Measurements from ENCODE around the gene NEK2. TPM values are rescaled to one million over a fixed set of nuclear protein-coding genes. Genes with fewer than 3 reads are reported as not detected.
"Not testable (repeated sequence)": the region's sequence is repeated elsewhere in the genome, so short reads cannot be mapped to it uniquely, and the experiment has no call there.

Gene NEK2
- 25.9 and 35.0 TPM in 2 replicates for total RNA-seq (2014; rRNA removed; shearing (Covaris generic); ENCODE audit: low replicate concordance)

DNA sequence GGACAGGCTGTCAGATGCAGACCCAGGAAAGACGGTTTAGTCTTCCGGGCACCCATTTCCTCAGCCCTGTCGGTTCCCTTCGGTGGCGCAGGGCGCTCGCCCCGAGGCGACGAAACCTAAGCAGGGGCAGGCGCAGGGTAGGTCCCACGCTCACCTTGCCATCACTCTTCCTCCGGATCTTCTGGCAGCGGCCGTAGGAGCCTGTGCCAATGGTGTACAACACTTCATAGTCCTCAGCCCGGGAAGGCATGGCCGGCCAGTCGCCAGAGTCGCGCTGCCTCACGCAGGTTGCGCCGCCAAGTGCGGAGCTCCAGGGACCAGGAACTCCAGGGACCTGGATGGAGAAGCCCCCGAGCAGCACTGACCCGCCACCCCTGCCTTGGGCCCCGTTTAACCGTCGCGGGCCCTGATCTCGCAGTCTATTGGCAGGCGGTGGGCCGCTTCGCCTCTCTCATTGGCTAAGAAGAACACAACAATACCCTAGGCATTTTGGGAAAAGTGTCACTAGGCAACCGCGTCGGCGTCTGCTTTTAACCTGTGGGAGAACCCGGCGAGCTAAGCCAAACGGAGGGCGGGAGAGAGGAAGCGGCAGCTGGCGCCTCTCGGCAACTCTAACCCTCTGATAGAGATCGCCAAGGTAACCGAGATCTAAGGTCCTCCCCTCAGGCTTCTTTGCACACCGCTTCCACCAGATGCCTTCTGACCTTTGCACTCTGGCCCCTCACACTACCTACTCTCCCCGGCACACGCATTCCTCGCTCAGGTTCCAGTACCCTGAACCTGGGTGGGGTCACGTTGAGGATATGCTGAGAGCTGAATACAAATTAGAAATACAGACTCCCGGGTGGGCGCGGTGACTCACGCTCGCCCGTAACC, at the start of gene NEK2:
TSS of gene NEK2 (minus strand) at position 392 of the 876 bp plus-strand sequence. CDS start at position 250, 142 bp downstream.
- no peaks in the 10 kb centered on the region for H3K9me2 ChIP-seq (replicated peaks; ENCODE audit: insufficient read depth, low read length)
- H2AFZ ChIP-seq (ENCODE audit: low read length): peak within 1 kb of the TSS; percentile 97
- H3K27me3 ChIP-seq (ENCODE audit: low read length): no peaks in the 10 kb centered on the region
- H3K36me3 ChIP-seq (ENCODE audit: insufficient read depth, low read length): peaks cover 7% of the 10 kb centered on the region; the same call in 1 of the 2 replicates
- peak within 1 kb of the TSS; percentile 90 for H3K4me2 ChIP-seq (ENCODE audit: low read depth, low read length, poor library complexity, severe bottlenecking)
- no peaks in the 10 kb centered on the region for H3K9me3 ChIP-seq (ENCODE audit: low read length)
- H3K79me2 ChIP-seq (ENCODE audit: low read length): peaks cover 12% of the 10 kb centered on the region
- peak within 1 kb of the TSS; percentile 85 for H3K9ac ChIP-seq (ENCODE audit: low read length)
- peak within 1 kb of the TSS; percentile 63 for H3K27ac ChIP-seq (ENCODE audit: low read length)
- DNase-seq: peak; percentile 95
- H3K4me3 ChIP-seq (ENCODE audit: low read length): peak within 1 kb of the TSS; percentile 90
- peaks cover 32% of the 10 kb centered on the region for H3K4me1 ChIP-seq (ENCODE audit: low read length)
- H4K20me1 ChIP-seq (ENCODE audit: insufficient read depth, low read depth, low read length): no peaks in the 10 kb centered on the region

- H4K20me1 ChIP-seq (ENCODE audit: insufficient read depth, low read depth, low read length): no peaks in the 10 kb centered on the region
- no peaks in the 10 kb centered on the region for H3K79me2 ChIP-seq (ENCODE audit: low read length)
- no peaks in the 10 kb centered on the region for H3K36me3 ChIP-seq (ENCODE audit: insufficient read depth, low read length)
- H3K4me1 ChIP-seq (ENCODE audit: low read length): no peaks in the 10 kb centered on the region
- no peak overlapping the region for H3K4me2 ChIP-seq (ENCODE audit: low read depth, low read length, poor library complexity, severe bottlenecking)
- H3K9me2 ChIP-seq (replicated peaks; ENCODE audit: insufficient read depth, low read length): no peaks in the 10 kb centered on the region
- no peak for DNase-seq
- no peaks in the 10 kb centered on the region for H3K9me3 ChIP-seq (ENCODE audit: low read length)
- H3K9ac ChIP-seq (ENCODE audit: low read length): no peak overlapping the region
- H3K27ac ChIP-seq (ENCODE audit: low read length): no peak overlapping the region
- H3K27me3 ChIP-seq (ENCODE audit: low read length): no peaks in the 10 kb centered on the region
- no peak overlapping the region for H3K4me3 ChIP-seq (ENCODE audit: low read length)
- H2AFZ ChIP-seq (ENCODE audit: low read length): no peak overlapping the region
Observed at GRCh38 chr1:211724687-211725196, 49.3 kb upstream of the NEK2 start.

GRCh38 chr1:211723273-211723672, 47.9 kb upstream of the NEK2 start:
- DNase-seq: no peak
- no peaks in the 10 kb centered on the region for H3K9me2 ChIP-seq (replicated peaks; ENCODE audit: insufficient read depth, low read length)
- H3K27ac ChIP-seq (ENCODE audit: low read length): no peak overlapping the region
- no peaks in the 10 kb centered on the region for H3K27me3 ChIP-seq (ENCODE audit: low read length)
- H3K36me3 ChIP-seq (ENCODE audit: insufficient read depth, low read length): no peaks in the 10 kb centered on the region
- H4K20me1 ChIP-seq (ENCODE audit: insufficient read depth, low read depth, low read length): no peaks in the 10 kb centered on the region
- no peak overlapping the region for H3K9ac ChIP-seq (ENCODE audit: low read length)
- no peaks in the 10 kb centered on the region for H3K9me3 ChIP-seq (ENCODE audit: low read length)
- H3K4me2 ChIP-seq (ENCODE audit: low read depth, low read length, poor library complexity, severe bottlenecking): no peak overlapping the region
- H3K4me1 ChIP-seq (ENCODE audit: low read length): no peaks in the 10 kb centered on the region
- no peak overlapping the region for H2AFZ ChIP-seq (ENCODE audit: low read length)
- H3K79me2 ChIP-seq (ENCODE audit: low read length): no peaks in the 10 kb centered on the region
- H3K4me3 ChIP-seq (ENCODE audit: low read length): no peak overlapping the region

DNA sequence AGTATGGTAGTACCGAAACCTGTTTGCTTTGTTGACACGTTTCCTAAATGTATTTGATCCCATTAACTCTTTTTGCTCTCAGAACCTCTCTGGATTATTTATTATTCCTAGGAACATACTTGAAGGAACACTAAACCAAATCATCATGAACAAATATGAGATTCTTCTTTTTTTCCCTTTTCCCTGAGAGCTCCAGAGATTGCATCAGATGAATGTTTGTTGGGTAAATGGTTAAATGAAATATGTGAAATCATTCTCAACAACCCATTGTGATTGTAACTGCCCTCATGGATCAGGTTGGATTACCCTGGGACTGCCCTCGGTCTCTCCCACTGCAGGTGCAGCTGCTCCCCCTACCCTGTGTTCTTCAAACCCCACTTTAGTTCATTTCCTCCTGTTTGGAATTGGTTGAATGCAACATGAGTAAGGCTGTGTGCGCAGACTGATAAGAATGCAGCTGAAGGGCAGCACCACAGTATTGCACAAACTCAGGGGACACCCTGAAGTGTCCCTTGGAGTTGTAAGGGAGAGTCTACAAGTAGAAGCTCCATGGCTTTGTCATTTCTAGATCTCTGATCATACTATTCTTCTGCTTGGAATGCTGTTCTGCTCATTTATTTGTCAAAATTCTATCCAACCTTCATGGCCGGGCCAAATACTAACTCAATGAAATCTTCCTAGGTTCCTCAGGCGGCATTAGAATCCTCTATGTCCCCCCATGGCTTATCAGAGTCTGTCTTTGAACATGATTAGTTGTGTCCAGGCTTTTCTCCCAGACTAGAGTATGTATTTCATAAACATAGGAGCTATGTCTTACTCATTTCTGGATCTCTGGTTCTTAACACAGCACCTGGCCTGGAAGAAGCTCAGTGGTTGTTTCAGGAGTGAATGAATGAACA, 47.1 kb upstream of the NEK2 start:
- DNase-seq: no peak
- Histone ChIP-seq H3K4me2 (ENCODE audit: low read depth, low read length, poor library complexity, severe bottlenecking) (no peak overlapping the region), H3K36me3 (ENCODE audit: insufficient read depth, low read length) (no peaks in the 10 kb centered on the region), H3K4me3 (ENCODE audit: low read length) (no peak overlapping the region), H3K27ac (ENCODE audit: low read length) (no peak overlapping the region), H3K9me2 (replicated peaks; ENCODE audit: insufficient read depth, low read length) (no peaks in the 10 kb centered on the region), H3K9ac (ENCODE audit: low read length) (no peak overlapping the region), H4K20me1 (ENCODE audit: insufficient read depth, low read depth, low read length) (no peaks in the 10 kb centered on the region), H3K27me3 (ENCODE audit: low read length) (no peaks in the 10 kb centered on the region), H3K4me1 (ENCODE audit: low read length) (no peaks in the 10 kb centered on the region), H3K79me2 (ENCODE audit: low read length) (no peaks in the 10 kb centered on the region), H3K9me3 (ENCODE audit: low read length) (no peaks in the 10 kb centered on the region), H2AFZ (ENCODE audit: low read length) (no peak overlapping the region)

DNA sequence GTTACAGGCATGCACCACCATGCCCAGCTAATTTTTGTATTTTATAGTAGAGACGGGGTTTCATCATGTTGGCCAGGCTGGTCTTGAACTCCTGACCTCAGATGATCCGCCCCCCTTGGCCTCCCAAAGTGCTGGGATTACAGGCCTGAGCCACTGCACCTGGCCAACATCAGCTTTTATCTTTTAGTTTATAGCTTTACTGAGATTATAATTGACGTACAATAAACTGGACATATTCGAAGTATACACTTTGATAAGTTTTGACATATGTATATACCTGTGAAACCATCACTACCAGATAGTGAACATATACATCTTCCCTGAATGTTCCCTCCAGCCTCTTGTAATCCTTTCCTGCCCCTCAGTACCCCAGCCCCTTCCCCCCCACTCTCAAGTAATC, 41.1 kb upstream of the NEK2 start:
- H4K20me1 ChIP-seq (ENCODE audit: insufficient read depth, low read depth, low read length); H3K27ac ChIP-seq (ENCODE audit: low read length); H3K79me2 ChIP-seq (ENCODE audit: low read length); H3K4me3 ChIP-seq (ENCODE audit: low read length); H3K4me2 ChIP-seq (ENCODE audit: low read depth, low read length, poor library complexity, severe bottlenecking); DNase-seq; H2AFZ ChIP-seq (ENCODE audit: low read length); H3K9me3 ChIP-seq (ENCODE audit: low read length); H3K9me2 ChIP-seq (replicated peaks; ENCODE audit: insufficient read depth, low read length); H3K9ac ChIP-seq (ENCODE audit: low read length); H3K36me3 ChIP-seq (ENCODE audit: insufficient read depth, low read length); H3K4me1 ChIP-seq (ENCODE audit: low read length); H3K27me3 ChIP-seq (ENCODE audit: low read length): not testable (repeated sequence)

DNA sequence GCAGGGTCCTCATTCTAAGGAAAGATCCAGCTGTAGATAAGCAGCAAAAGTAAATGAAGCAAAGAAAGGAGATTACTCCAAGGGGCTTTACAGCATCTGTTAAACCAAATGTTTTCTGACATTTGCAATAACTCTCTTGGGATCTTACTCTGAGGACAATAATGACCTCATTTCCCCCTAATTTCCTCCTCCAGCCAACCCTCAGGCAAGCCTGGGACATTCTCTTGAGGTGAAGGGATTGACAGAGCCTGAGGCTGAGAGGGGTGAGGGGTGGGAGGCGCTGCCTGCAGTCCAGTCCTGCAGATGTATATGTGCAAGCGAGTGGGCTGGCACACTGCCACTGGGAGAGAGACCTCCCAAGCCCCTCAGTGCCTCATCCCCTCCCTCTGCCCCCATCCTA, 40.5 kb upstream of the NEK2 start:
- no peak overlapping the region for H3K4me3 ChIP-seq (ENCODE audit: low read length)

GRCh38 chr1:211714154-211714553, 38.7 kb upstream of the NEK2 start:
- H3K36me3 ChIP-seq (ENCODE audit: insufficient read depth, low read length): no peaks in the 10 kb centered on the region
- no peak overlapping the region for H3K4me3 ChIP-seq (ENCODE audit: low read length)
- H3K9ac ChIP-seq (ENCODE audit: low read length): no peak overlapping the region
- no peaks in the 10 kb centered on the region for H3K9me3 ChIP-seq (ENCODE audit: low read length)
- no peak overlapping the region for H3K4me2 ChIP-seq (ENCODE audit: low read depth, low read length, poor library complexity, severe bottlenecking)
- H3K9me2 ChIP-seq (replicated peaks; ENCODE audit: insufficient read depth, low read length): no peaks in the 10 kb centered on the region
- H3K27ac ChIP-seq (ENCODE audit: low read length): no peak overlapping the region
- no peak overlapping the region for H2AFZ ChIP-seq (ENCODE audit: low read length)
- no peaks in the 10 kb centered on the region for H3K27me3 ChIP-seq (ENCODE audit: low read length)
- H3K79me2 ChIP-seq (ENCODE audit: low read length): no peaks in the 10 kb centered on the region
- H3K4me1 ChIP-seq (ENCODE audit: low read length): peaks cover 5% of the 10 kb centered on the region
- no peaks in the 10 kb centered on the region for H4K20me1 ChIP-seq (ENCODE audit: insufficient read depth, low read depth, low read length)
- DNase-seq: no peak

More for the DNA sequence above, 40.5 kb upstream of the NEK2 start:
- DNase-seq: no peak
- Histone ChIP-seq H3K4me1 (ENCODE audit: low read length) (peaks cover 5% of the 10 kb centered on the region), H3K9me3 (ENCODE audit: low read length) (no peaks in the 10 kb centered on the region), H3K9me2 (replicated peaks; ENCODE audit: insufficient read depth, low read length) (no peaks in the 10 kb centered on the region), H3K27me3 (ENCODE audit: low read length) (no peaks in the 10 kb centered on the region), H3K9ac (ENCODE audit: low read length) (no peak overlapping the region), H2AFZ (ENCODE audit: low read length) (no peak overlapping the region), H3K36me3 (ENCODE audit: insufficient read depth, low read length) (no peaks in the 10 kb centered on the region), H3K27ac (ENCODE audit: low read length) (no peak overlapping the region), H3K79me2 (ENCODE audit: low read length) (no peaks in the 10 kb centered on the region), H4K20me1 (ENCODE audit: insufficient read depth, low read depth, low read length) (no peaks in the 10 kb centered on the region), H3K4me2 (ENCODE audit: low read depth, low read length, poor library complexity, severe bottlenecking) (no peak overlapping the region)

DNA sequence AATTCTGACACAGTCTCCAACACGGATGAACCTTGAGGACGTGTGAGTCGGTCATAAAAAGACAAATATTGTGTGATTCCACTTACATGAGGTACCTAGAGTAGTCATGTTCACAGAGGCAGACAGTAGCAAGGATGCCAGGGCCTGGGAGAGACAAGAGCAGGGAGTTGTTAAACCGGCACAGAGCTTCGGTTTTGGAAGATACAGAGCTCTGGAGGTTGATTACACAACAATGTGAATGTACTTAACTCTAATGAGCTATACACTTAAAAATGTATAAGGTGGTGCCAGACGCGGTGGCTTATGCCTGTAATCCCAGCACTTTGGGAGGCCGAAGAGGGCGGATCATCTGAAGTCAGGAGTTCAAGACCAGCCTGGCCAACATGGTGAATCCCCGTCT, 37.8 kb upstream of the NEK2 start:
- Histone ChIP-seq H3K27ac (ENCODE audit: low read length) (no peak overlapping the region), H3K9me3 (ENCODE audit: low read length) (no peaks in the 10 kb centered on the region), H3K4me2 (ENCODE audit: low read depth, low read length, poor library complexity, severe bottlenecking) (no peak overlapping the region), H3K4me1 (ENCODE audit: low read length) (peaks cover 5% of the 10 kb centered on the region), H3K9ac (ENCODE audit: low read length) (no peak overlapping the region), H3K79me2 (ENCODE audit: low read length) (no peaks in the 10 kb centered on the region), H4K20me1 (ENCODE audit: insufficient read depth, low read depth, low read length) (no peaks in the 10 kb centered on the region), H3K36me3 (ENCODE audit: insufficient read depth, low read length) (no peaks in the 10 kb centered on the region), H2AFZ (ENCODE audit: low read length) (no peak overlapping the region), H3K4me3 (ENCODE audit: low read length) (no peak overlapping the region), H3K9me2 (replicated peaks; ENCODE audit: insufficient read depth, low read length) (no peaks in the 10 kb centered on the region), H3K27me3 (ENCODE audit: low read length) (no peaks in the 10 kb centered on the region)
- no peak for DNase-seq

Measured in Karpas-422 (cell line).